GM12878 (cell line): Measurements from ENCODE around the gene WASF2. TPM values are rescaled to one million over a fixed set of nuclear protein-coding genes. Genes with fewer than 3 reads are reported as not detected.

Experiments
- ATAC-seq: fragments of 200-7000 bp; cut with Tn5 transposase; 3 replicates; pipeline ENCODE4 v1.9.1; 2020; ENCODE audit warnings: mild to moderate bottlenecking, moderate library complexity
- BruUV-seq: library from RNA; stranded (reverse); fragments of 400-500 nt; replicated peaks from 2 replicates; lab custom pipeline; 2021; lab: Mats Ljungman, UMichigan
- CTCF ChIA-PET: fragments of 300-600 bp; sonication (Branson Sonifier 250); formaldehyde crosslinking; extraction: SDS; loops from one replicate; lab custom pipeline; 2021; ENCODE audit warnings: inconsistent platforms; lab: Yijun Ruan, JAX
- POLR2A ChIA-PET: fragments of 350-600 bp; formaldehyde crosslinking; extraction: SDS; loops from one replicate; lab custom pipeline; 2021; ENCODE audit warnings: inconsistent platforms; lab: Charles Lee
- RAD21 ChIA-PET: fragments of 300-600 bp; sonication (Branson Sonifier 250); formaldehyde crosslinking; loops from one replicate; lab custom pipeline; 2023; ENCODE audit warnings: antibody characterized with exemption; ENCODE audit not compliant: unreplicated experiment; lab: Charles Lee
- SMC1A ChIA-PET: fragments of 300-600 bp; sonication (Branson Sonifier 250); formaldehyde crosslinking; loops from one replicate; lab custom pipeline; 2023; ENCODE audit not compliant: unreplicated experiment, uncharacterized antibody; lab: Charles Lee
- DNase-seq: peaks from one replicate; pipeline ENCODE4 v3.0.0-alpha.2; 2011; ENCODE audit warnings: low read depth, low spot score
- FAIRE-seq: peaks from 3 replicates; lab custom pipeline; 2011; peaks lifted over from hg19 to GRCh38; lab: Jason Lieb, UNC
- H2AFZ ChIP-seq: 2 replicates; pipeline ENCODE4 v1.6.0; 2011; ENCODE audit warnings: low read depth, low read length, control low read depth; ENCODE audit not compliant: control insufficient read depth
- H3K27ac ChIP-seq: 2 replicates; pipeline ENCODE4 v1.5.1; 2011; ENCODE audit warnings: control low read depth; ENCODE audit not compliant: control insufficient read depth, insufficient read depth
- H3K27me3 ChIP-seq, 2 experiments: replicated peaks in 1 of 2; 2 replicates each; pipeline versions ENCODE4 v1.6.0 to v1.6.1; 2011; ENCODE audit warnings: low read length in 1 of 2; ENCODE audit not compliant: control insufficient read depth in 2 of 2, insufficient read depth in 2 of 2
- H3K36me3 ChIP-seq, 2 experiments: 2 replicates each; pipeline ENCODE4 v1.5.1; 2011; ENCODE audit warnings: low read length in 1 of 2; ENCODE audit not compliant: control insufficient read depth in 2 of 2, insufficient read depth in 2 of 2
- H3K4me1 ChIP-seq: 2 replicates; pipeline ENCODE4 v1.6.1; 2011; ENCODE audit warnings: mild to moderate bottlenecking, low read length, moderate library complexity, mixed read lengths; ENCODE audit not compliant: control insufficient read depth, insufficient read depth
- H3K4me2 ChIP-seq: 2 replicates; pipeline ENCODE4 v1.6.0; 2011; ENCODE audit warnings: control low read depth; ENCODE audit not compliant: control insufficient read depth, insufficient read depth
- H3K4me3 ChIP-seq: fragments of 200-600 bp; sonication (generic); 2 replicates; pipeline ENCODE4 v1.5.1; 2016
- H3K79me2 ChIP-seq: 2 replicates; pipeline ENCODE4 v1.6.0; 2011; ENCODE audit warnings: low read length; ENCODE audit not compliant: control insufficient read depth, insufficient read depth
- H3K9ac ChIP-seq: 2 replicates; pipeline ENCODE4 v1.8.0; 2011; ENCODE audit warnings: low read length, control low read depth, mixed read lengths; ENCODE audit not compliant: control insufficient read depth, insufficient read depth
- H3K9me3 ChIP-seq: replicated peaks from 3 replicates; pipeline ENCODE4 v1.5.1; 2011; ENCODE audit warnings: mild to moderate bottlenecking, low read length; ENCODE audit not compliant: control insufficient read depth, insufficient read depth
- H4K20me1 ChIP-seq: 2 replicates; pipeline ENCODE4 v1.6.0; 2011; ENCODE audit not compliant: control insufficient read depth, insufficient read depth
- CHD4 ChIP-seq: fragments of 200-600 bp; sonication (generic); IDR thresholded peaks from 2 replicates; pipeline ENCODE4 v1.6.1; 2016; ENCODE audit warnings: mild to moderate bottlenecking
- CREB1 ChIP-seq: IDR thresholded peaks from 2 replicates; pipeline ENCODE4 v1.6.1; 2012; ENCODE audit warnings: low read depth, mild to moderate bottlenecking, inconsistent platforms
- NR2F1 ChIP-seq: fragments of 450-650 bp; conservative IDR thresholded peaks from 2 replicates; pipeline ENCODE4 v1.6.1; 2017; ENCODE audit warnings: mild to moderate bottlenecking
- SREBF2 ChIP-seq: IDR thresholded peaks from 2 replicates; pipeline ENCODE4 v1.6.1; 2012; ENCODE audit warnings: mild to moderate bottlenecking, low read length
- SUPT20H ChIP-seq: IDR thresholded peaks from 2 replicates; pipeline ENCODE4 v1.6.1; 2011; ENCODE audit warnings: low read depth, mild to moderate bottlenecking, low read length, moderate library complexity, borderline replicate concordance; ENCODE audit not compliant: control insufficient read depth
- ZZZ3 ChIP-seq: IDR thresholded peaks from 2 replicates; pipeline ENCODE4 v1.6.1; 2011; ENCODE audit warnings: low read depth; ENCODE audit not compliant: control insufficient read depth, insufficient read length
- WGBS: methylation state at CpG from one replicate; pipeline ENCODE4 v1.1.6; 2016; ENCODE audit warnings: low lambda C conversion rate; ENCODE audit not compliant: insufficient replicate concordance, insufficient coverage; ENCODE audit errors: missing lambda C conversion rate; 5-methylcytosine and 5-hydroxymethylcytosine counted together
- in situ Hi-C: fragments of 300-500 bp; cut with MboI; formaldehyde crosslinking; loops from 9 replicates; pipeline ENCODE4 v1.14.3; 2018; ENCODE audit warnings: mixed read lengths
- intact Hi-C: fragments of 100-400 bp; cut with micrococcal nuclease; formaldehyde crosslinking; loops from one replicate; pipeline ENCODE4 v1.14.2; 2022; ENCODE audit not compliant: unreplicated experiment
- polyA plus RNA-seq, 11 experiments: library from polyadenylated mRNA; depleted of rRNA in 4 of 11; unstranded in 6 of 11; stranded (reverse) in 5 of 11; fragments of >200 nt; fragmentation: Nextera tagmentation in 4 of 11; fragmentation: Illumina TruSeq in 1 of 11; extraction: Ambion mirVana in 4 of 11; extraction: Trizol in 1 of 11; gene quantifications; 1 replicate in 1 of 11; 2 replicates in 10 of 11; pipeline versions ENCODE4 v1.2.1 to v1.2.3, GENCODE V29; 2011 to 2016; ENCODE audit warnings: inconsistent platforms in 2 of 11, missing spikeins in 2 of 11, low read depth in 1 of 11
- total RNA-seq, 4 experiments: library from RNA; depleted of rRNA in 3 of 4; stranded (reverse); fragments of >200 nt in 3 of 4; fragmentation: Illumina TruSeq in 1 of 4; extraction: Trizol in 1 of 4; gene quantifications; 2 replicates each; pipeline versions ENCODE4 v1.2.1 to v1.2.3, GENCODE V29; 2013 to 2021
- TF ChIP-seq, protein P1 (sequence below): IDR thresholded peaks from 2 replicates; pipeline ENCODE4 v1.6.1; 2011; ENCODE audit warnings: mild to moderate bottlenecking, low read depth, low read length, moderate library complexity; ENCODE audit not compliant: insufficient replicate concordance
- TF ChIP-seq, protein P2 (sequence below): fragments of 450-650 bp; IDR thresholded peaks from 2 replicates; pipeline ENCODE4 v1.6.1; 2014; ENCODE audit warnings: mild to moderate bottlenecking

The WASF2 gene
- total and polyA plus RNA-seq, 10 of the 15 experiments (the other 5 are each of a cell fraction or from before 2014, with no cell fraction given): 7.0 to 111 (median 37.1) TPM

DNA sequence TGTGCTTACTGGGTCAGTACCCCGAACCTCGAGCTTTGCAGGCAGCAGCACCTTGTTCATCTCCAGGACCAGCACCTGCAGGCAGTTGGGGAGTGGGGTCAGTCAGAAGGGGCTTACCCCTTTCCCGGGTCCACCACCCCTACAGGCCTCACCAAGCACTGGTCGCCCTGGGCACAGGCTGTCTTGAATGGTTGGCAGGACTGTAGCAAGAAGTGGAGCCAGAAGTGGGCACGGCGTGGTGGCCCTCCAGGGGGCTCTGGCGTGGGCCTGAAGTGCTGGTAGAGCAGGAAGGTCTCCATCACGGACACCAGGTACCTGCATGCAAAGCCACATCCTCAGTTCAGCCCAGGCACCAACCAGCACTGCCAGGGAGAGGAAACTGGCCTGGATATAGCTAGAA is 128.4 kb downstream of the WASF2 start (continued):
- TF ChIP-seq NR2F1: no peak
- TF ChIP-seq, protein P1, sequence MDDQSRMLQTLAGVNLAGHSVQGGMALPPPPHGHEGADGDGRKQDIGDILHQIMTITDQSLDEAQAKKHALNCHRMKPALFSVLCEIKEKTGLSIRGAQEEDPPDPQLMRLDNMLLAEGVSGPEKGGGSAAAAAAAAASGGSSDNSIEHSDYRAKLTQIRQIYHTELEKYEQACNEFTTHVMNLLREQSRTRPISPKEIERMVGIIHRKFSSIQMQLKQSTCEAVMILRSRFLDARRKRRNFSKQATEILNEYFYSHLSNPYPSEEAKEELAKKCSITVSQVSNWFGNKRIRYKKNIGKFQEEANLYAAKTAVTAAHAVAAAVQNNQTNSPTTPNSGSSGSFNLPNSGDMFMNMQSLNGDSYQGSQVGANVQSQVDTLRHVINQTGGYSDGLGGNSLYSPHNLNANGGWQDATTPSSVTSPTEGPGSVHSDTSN: no peak
- no peak for TF ChIP-seq ZZZ3
- TF ChIP-seq CREB1: no peak
- TF ChIP-seq, protein P2, sequence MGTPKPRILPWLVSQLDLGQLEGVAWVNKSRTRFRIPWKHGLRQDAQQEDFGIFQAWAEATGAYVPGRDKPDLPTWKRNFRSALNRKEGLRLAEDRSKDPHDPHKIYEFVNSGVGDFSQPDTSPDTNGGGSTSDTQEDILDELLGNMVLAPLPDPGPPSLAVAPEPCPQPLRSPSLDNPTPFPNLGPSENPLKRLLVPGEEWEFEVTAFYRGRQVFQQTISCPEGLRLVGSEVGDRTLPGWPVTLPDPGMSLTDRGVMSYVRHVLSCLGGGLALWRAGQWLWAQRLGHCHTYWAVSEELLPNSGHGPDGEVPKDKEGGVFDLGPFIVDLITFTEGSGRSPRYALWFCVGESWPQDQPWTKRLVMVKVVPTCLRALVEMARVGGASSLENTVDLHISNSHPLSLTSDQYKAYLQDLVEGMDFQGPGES: no peak

DNA sequence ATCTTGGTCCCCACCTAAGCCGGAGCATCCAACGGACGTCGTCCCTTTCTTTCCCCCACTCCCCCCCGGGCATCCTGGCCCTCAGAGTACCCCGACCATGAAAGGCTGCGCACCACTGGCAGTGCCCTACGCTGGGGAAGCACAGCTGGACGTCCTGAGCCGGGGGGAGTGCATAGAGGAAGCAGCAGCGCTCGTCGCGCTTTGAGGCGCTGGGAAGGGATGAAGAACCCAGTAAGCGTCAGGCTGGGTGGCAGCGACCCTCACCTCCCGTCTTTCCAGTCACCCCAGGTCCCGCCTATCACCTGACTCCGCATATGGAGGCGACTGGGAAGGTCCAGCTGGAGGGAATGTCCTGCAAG is 128.9 kb downstream of the WASF2 start:
- Histone ChIP-seq H3K9ac (no peak overlapping the region), H2AFZ (no peak overlapping the region), H3K36me3 (no peaks in the 10 kb centered on the region), H3K27me3 (no peaks in the 10 kb centered on the region; a peak in 1 of 4 replicates), H3K9me3 (no peaks in the 10 kb centered on the region), H3K79me2 (no peaks in the 10 kb centered on the region), H3K27ac (no peak overlapping the region), H4K20me1 (no peaks in the 10 kb centered on the region), H3K4me3 (0 out of 2 replicates have a peak overlapping the region, but pooled peaks have one; percentile 57), H3K4me2 (peak overlapping the region; percentile 98; the same call in 1 of the 2 replicates), H3K4me1 (peaks cover 18% of the 10 kb centered on the region)
- POLR2A ChIA-PET: no interaction called here
- TF ChIP-seq CREB1: no peak
- no peak for TF ChIP-seq SUPT20H
- no peak for TF ChIP-seq SREBF2
- TF ChIP-seq ZZZ3: no peak
- no peak for TF ChIP-seq CHD4
- CTCF ChIA-PET: interaction anchor here (2.4 kb wide), 1 partner anchor 10 kb away, joined by 5 read pairs; no protein-coding TSS in a partner anchor
- intact Hi-C loops: no loop called here
- no peak for FAIRE-seq
- no TSS peak for BruUV-seq
- RAD21 ChIA-PET: interaction anchor here (0.9 kb wide), 1 partner anchor 9 kb away, joined by 3 read pairs; no protein-coding TSS in a partner anchor
- in situ Hi-C loops: no loop called here
- SMC1A ChIA-PET: no interaction called here
- DNase-seq: no peak
- no peak for ATAC-seq
- 80% methylated on average over 21 of the region's 21 CpGs for WGBS
